COLO829 (cell line): Measurements from ENCODE around the gene PPP2R3B.
"Not testable (repeated sequence)": the region's sequence is repeated elsewhere in the genome, so short reads cannot be mapped to it uniquely, and the experiment has no call there.

Experiments
- DNase-seq: peaks from one replicate; pipeline ENCODE4 v3.0.0; 2012; ENCODE audit warnings: low spot score

Gene PPP2R3B

DNA sequence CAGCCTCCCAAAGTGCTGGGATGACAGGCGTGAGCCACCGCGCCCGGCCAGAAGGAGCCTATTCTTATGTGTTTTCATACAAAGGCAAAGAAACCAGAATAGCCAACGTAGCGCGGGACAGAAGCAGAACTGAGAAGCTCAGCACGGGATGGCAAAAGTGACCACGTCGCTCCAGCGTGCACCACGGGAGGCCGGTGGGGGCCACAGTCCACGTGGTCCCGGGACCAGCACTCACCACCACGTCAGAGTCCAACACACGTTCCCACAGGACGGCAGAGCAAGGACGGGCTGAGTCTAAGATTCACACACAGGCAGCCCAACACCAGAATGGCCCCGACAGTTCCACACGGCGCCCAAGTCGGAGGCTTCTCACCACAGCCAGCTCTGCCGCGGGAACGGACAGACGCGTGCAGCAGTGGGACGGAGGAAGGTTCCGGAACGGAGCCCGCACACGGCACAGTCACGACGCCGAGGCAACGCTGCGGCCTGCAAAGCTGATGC, 49.3 kb downstream of the PPP2R3B start:
- DNase-seq: no peak

DNA sequence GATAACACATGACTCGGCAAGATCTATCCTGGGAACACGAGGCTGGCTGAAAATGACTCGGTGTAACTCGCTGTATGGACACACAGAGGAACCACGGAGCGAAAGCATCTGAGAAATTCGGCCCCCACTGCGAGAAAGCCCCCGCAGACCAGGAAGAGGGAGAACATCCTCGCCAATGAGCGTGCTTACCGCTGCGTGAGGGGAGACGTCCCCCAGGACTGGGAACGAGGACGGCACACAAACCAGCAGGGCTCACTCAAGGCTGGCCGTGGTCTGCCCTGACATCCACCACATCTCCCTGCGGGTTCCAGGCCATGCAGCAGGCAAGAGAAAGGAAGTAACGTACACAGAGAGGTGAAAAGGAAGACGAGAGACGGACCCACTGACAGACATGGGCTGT, 50.5 kb downstream of the PPP2R3B start:
- DNase-seq: no peak

DNA sequence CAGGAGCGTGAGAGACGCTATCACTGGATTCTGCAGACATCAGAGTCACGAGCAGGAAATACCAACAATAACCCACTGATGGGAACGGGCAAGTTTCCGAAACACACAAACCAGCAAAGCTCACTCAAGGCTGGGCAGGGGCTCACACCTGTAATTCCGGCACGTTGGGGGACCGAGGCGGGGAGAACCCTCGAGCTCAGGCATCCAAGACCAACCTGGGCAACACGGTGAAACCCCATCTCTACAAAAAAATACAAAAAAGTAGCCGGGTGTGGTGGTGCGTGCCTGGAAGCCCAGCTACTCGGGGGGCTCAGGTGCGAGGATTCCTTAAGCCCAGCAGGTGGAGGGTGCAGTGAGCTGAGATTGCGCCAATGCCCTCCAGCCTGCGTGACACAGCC, 51.0 kb downstream of the PPP2R3B start:
- no peak for DNase-seq

DNA sequence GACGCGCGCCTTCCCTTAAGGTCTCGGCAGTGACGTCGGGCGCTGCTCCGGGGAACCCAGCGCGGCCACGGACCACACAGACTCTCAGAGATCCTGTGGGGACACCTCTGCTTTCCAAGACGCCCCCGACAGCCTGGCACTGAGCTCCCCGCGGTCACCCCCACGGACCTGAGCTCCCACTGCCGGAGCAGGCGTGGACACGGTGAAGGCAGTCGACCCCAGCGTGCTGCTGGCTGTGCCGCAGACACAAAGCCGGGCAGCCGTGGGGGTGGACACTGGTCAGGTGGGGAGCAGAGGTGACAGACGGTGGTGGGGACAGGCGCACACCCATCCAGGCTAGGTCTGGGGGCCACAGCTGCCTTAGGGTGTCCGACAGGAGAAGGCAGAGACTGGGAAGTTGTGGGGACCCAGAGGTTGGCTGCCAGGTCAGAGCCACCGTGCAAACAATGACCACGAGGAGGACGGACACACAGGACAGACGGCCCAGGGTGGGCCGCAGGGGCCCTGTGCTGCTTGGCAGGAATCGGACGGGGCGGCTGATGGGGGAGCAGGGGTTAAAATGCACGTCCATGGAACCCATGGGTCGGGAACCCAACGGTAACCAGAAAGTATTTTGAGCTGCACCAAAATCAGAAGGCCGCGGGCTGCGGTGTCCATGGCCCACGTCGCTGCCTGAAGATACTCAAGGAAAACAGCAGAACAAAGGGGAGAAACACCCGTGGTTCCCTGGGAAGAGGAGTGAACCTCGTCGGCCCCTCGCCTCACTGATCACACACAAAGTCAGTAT, 51.5 kb downstream of the PPP2R3B start:
- DNase-seq: no peak

DNA sequence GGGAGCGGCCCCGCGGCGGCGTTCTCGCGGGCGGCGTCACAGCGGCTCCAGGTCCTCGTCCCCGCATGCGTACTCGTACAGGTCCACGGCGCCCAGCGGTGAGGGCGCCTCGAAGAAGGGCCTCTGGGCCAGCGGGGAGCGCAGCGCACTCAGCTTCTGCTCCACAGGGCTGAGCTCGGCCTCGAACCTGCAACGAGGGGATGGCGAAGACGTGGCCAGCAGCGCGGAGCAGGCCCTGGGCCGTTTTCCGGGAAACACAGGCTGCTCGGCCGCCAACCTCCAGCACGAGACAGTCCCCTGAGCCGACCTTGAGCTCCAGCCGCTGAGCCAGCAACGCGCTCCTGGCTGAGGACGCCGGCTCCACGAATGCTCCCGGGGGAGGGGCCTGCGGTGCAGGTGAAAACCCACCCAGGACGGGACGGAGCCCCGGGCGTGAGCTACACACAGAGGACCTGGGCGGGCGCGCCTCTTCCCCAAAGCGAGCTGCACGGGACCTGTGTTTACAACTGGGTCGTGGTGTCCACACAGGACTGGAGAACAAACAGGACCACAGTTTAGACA, 52.3 kb downstream of the PPP2R3B start:
- no peak for DNase-seq

DNA sequence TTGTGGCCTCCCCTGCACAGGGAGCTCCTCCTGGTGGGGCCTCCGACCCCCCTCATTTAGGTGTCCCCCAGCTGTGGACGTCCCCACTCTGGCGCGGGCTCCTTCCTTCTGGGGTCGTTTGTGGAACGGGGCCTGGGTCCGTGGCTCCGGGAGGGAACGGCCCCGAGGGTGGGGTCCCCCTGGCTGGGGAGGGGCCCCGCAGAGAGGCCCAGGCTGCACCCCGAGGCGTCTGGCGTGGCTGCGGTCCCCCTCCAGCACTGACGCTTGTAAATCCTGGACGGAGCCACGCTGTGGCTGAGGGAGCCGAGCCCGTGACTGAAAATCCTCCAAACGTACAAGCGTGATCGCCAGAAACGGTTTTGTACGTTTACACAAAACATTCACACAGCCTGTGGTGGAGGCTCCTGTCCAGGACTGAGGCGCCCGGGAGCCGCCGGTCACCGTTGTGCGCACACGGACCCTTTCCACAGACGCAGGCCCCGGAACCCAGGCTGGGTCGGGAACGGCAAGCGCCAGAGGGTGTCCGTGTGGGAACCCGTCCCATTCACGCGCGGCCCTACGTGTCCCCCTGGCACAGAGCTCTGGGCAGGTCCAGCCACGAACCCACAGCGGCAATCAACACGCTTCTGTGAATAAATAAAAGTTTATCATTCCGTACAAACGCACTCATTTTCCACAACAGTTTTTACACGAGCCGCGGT, 52.9 kb downstream of the PPP2R3B start:
- no peak for DNase-seq

DNA sequence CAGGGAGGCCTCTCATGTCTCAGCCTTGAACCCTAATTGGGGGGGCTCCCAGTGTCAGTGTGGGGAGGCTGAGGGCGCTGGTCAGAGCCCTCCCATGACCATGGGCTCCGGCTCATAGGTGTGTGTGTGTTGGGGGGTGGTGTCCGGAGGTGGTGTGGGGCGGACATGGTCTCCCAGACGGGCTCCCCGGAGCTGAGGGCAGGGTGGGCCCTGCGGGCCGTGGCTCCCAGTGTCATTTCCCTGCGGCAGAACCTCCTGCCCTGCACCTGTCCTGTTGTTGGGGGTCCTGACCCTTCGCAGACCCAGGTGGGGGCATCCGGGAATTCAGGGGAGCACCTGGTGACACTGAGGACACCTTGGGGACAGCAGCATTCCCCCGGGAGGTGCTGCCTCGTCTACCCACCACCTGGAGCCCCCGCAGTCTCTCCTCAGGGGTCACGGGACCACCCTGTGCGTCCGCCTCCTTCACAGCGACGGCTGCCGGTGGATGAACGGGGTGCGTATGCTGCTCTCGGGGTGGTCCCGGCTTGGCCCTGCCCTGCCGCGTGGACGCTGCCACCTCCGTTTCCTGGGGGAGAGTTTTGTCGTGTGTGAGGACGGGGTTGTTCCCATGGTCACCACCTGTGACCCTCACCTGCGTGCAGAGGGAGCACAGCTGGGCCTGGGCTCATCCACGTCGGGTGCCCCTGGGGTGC, 53.6 kb downstream of the PPP2R3B start:
- no peak for DNase-seq

DNA sequence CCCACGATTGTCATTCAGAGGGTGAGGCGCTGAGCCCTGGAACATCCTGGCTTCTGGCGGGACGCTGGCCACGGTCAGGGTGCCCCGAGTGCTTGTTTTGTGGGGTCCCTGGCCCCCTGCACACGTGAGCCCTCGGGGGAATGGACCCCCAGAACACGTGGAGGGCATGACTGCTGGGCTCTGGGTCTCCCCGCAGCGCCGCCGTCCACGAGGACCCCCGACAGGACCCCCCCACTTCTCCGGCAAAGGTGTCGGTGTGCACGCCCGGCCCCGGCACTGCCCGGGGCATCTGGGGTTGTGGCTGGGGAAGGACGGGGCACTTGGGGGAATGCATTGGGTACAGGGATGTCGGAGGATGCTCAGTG, 54.2 kb downstream of the PPP2R3B start:
- no peak for DNase-seq

DNA sequence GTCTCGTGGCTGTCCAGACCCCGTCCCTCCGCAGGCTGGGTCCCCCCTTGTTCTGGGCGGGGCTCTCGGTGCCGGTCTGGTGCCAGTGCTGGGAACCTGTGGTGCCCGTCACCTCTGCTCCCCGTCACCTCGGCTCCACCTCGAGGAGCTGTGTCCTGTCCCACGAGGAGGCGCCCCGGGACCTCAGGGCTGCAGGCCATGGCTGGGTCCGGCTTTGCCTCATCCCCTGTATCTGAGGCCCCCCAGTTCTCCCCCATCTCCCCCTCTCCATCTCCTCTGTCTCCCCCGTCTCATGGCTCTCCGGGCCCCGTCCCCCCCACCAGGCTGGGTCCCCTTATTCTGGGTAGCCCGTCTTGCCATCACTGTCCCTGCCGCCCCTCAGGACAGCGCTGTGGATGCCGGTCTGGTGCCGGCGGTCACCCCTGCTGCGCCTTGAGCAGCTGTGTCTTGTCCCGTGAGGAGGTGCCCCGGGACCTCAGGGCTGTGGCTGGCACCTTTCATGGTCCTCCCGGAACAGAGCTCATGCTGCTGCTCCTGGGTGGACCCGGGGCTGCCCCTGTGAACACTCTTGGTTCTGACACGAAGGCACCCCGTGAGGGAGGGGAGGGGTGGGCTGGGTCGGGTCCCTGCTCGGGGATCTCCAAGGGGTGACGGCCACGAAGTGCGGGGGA, 54.7 kb downstream of the PPP2R3B start:
- no peak for DNase-seq

DNA sequence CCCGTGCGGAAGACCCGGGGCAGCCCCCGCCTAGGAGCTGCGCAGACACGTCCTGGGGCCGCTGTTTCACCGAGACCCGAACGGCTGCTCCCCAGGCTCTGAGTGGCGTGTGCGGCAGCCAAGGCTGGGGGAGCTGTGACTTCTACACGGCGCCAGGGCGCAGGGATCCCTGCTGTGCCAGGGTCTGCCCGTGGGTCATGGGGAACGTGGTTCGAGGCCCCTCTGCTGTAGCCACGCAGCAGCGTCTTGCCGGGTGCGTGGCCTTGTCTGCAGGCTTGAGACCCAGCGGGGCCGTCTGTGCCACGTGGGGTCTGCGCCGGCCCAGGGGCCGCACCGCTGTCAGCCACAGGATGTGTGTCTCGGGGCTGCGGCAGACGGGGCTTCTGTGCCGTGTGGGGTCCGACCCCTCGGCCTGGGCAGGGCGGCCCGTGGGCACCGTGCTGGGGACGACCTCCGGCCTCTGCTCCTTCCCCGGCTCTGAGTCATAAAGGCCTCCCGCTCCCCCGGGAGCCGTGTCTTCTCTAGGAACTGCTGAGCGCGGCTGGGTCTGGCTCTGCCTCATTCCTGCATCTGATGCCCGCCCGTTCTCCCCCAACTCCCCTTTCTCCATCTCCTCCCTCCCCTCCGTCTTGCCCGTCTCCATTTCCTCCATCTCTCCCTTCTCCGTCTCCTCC, 55.4 kb downstream of the PPP2R3B start:
- DNase-seq: no peak

DNA sequence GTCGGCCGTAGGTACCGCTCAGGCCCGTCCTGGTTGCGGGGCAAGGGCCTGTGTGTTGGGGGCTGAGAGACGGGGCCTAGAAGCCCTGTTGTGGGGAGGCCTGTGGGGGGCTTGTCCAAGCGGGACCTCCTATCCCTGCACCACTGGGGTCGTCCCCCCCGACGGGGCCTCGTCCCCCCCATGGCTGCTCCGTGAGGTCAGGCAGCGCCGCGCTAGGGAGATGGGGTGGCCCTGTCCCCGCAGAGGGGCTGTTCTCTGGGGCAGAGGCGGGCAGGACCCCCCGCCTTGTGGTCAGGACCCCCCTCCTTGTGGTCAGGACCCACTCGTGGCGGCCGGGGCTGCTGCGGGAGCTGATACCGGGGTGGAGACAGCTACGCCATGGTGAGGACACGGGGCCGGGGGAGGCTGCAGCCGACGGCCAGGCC, 56.0 kb downstream of the PPP2R3B start:
- no peak for DNase-seq

GRCh38 chrX:330141-330725, 56.5 kb downstream of the PPP2R3B start:
- DNase-seq: not testable (repeated sequence)

GRCh38 chrX:329291-329910, 57.3 kb downstream of the PPP2R3B start:
- DNase-seq: no peak

DNA sequence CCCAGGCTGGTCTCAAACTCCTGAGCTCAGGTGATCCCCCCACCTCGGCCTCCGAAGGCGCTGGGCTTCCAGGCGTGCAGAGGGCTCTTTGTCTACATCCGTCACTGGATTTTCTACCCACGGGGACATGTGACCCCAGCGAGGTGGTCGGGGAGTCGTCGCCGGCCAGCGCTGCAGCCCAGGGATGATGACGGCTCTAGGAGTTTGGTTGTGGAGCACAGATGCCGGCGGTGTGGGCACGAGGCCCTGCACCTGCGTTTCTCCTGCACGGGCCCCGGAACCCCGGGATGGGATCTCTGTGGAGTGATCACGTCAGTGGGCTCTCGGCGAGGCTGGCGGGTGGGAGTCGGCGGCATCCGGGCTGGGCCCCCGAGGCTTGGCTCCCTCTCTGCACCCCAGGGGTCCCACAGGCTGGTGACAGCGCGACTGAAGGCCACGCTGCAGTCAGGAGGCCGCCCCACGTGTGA, 59.0 kb downstream of the PPP2R3B start:
- no peak for DNase-seq

- not testable (repeated sequence) for DNase-seq
These were observed 62.0 kb downstream of the PPP2R3B start for GRCh38 chrX:324664-325063.

GRCh38 chrX:323721-324628, 62.7 kb downstream of the PPP2R3B start:
- DNase-seq: no peak

- DNase-seq: no peak
These were observed 66.5 kb downstream of the PPP2R3B start for GRCh38 chrX:320126-320783.

GRCh38 chrX:319579-320125, 67.1 kb downstream of the PPP2R3B start:
- no peak for DNase-seq
